Natural killer cell (primary cell): ENCODE data around the gene STARD13. TPM values are rescaled to one million over a fixed set of nuclear protein-coding genes. Genes with fewer than 3 reads are reported as not detected.

ENCODE experiments used
- ATAC-seq, 3 donors: fragments of 150-1000 bp in 2 of 3; fragments of 200-7000 bp in 1 of 3; cut with Tn5 transposase; 1 replicate in 1 of 3; 2 replicates in 2 of 3; pipeline ENCODE4 v1.10.0; 2021; ENCODE audit warnings: mild to moderate bottlenecking in 2 of 3, moderate library complexity in 2 of 3
- DNase-seq, 2 donors: peaks; one replicate each; pipeline versions ENCODE4 v3.0.0 to v3.0.0-alpha.2; 2013 to 2021; ENCODE audit warnings: mixed read lengths in 1 of 2
- H3K27ac ChIP-seq: one replicate; pipeline ENCODE4 v1.5.1; 2013; ENCODE audit warnings: mild to moderate bottlenecking, low read length
- H3K27me3 ChIP-seq: one replicate; pipeline ENCODE4 v1.6.1; 2013; ENCODE audit warnings: low read length; ENCODE audit not compliant: control insufficient read depth, insufficient read depth
- H3K36me3 ChIP-seq: one replicate; pipeline ENCODE4 v1.6.1; 2013; ENCODE audit warnings: low read length; ENCODE audit not compliant: control insufficient read depth, insufficient read depth
- H3K4me1 ChIP-seq: one replicate; pipeline ENCODE4 v1.6.1; 2013; ENCODE audit warnings: low read length; ENCODE audit not compliant: control insufficient read depth, insufficient read depth
- H3K4me3 ChIP-seq: one replicate; pipeline ENCODE4 v1.5.1; 2013; ENCODE audit warnings: low read length
- H3K9me3 ChIP-seq: one replicate; pipeline ENCODE4 v1.6.1; 2013; ENCODE audit warnings: low read length; ENCODE audit not compliant: control insufficient read depth, insufficient read depth
- H3K27ac Mint-ChIP-seq, 2 donors: one replicate each; pipeline ENCODE4 v1.8.0; 2022; ENCODE audit warnings: mild to moderate bottlenecking in 2 of 2, mixed read lengths in 2 of 2, moderate library complexity in 1 of 2
- H3K27me3 Mint-ChIP-seq, 2 donors: one replicate each; pipeline ENCODE4 v1.8.0; 2022; ENCODE audit warnings: low read depth in 2 of 2, mixed read lengths in 2 of 2
- H3K36me3 Mint-ChIP-seq: one replicate; pipeline ENCODE4 v1.8.0; 2022; ENCODE audit warnings: mixed read lengths
- H3K4me1 Mint-ChIP-seq, 2 donors: one replicate each; pipeline ENCODE4 v1.8.0; 2022; ENCODE audit warnings: mixed read lengths in 2 of 2
- H3K4me3 Mint-ChIP-seq: one replicate; pipeline ENCODE4 v1.8.0; 2022; ENCODE audit warnings: mild to moderate bottlenecking, moderate library complexity, mixed read lengths
- H3K9me3 Mint-ChIP-seq, 2 donors: one replicate each; pipeline ENCODE4 v1.8.0; 2022; ENCODE audit warnings: mixed read lengths in 2 of 2
- CTCF ChIP-seq: fragments of 200-600 bp; IDR thresholded peaks from one replicate; pipeline ENCODE4 v1.8.0; 2022; ENCODE audit warnings: antibody characterized with exemption
- WGBS: methylation state at CpG from one replicate; pipeline ENCODE4 v1.1.7; 2013; ENCODE audit warnings: missing lambda C conversion rate; ENCODE audit not compliant: insufficient coverage; 5-methylcytosine and 5-hydroxymethylcytosine counted together
- intact Hi-C: fragments of 100-400 bp; cut with micrococcal nuclease; formaldehyde crosslinking; loops from one replicate; pipeline ENCODE4 v1.14.2; 2022
- total RNA-seq, 4 donors: library from RNA; stranded (reverse); fragments of 120-200 nt in 1 of 4; gene quantifications; one replicate each; pipeline versions ENCODE4 v1.2.3 to v1.2.4, GENCODE V29; 2013 to 2022

STARD13 gene
- total RNA-seq, 3 donors from 2014 or later (not counting 1 experiment from before 2014, with no cell fraction given): not detected

GRCh38 chr13:33303855-33304597 lies 18.5 kb upstream of the STARD13 start:
- H3K4me3 Mint-ChIP-seq: no peak overlapping the region
- Histone ChIP-seq H3K27ac (no peak overlapping the region), H3K27me3 (no peaks in the 10 kb centered on the region), H3K9me3 (no peaks in the 10 kb centered on the region), H3K4me1 (no peaks in the 10 kb centered on the region), H3K4me3 (no peak overlapping the region), H3K36me3 (no peaks in the 10 kb centered on the region)
- intact Hi-C loops: no loop called here
- no peak overlapping the region for H3K27ac Mint-ChIP-seq
- ATAC-seq (no peak), DNase-seq (no peak)
- 80% methylated on average over 1 of the region's 3 CpGs for WGBS
- H3K36me3 Mint-ChIP-seq: no peaks in the 10 kb centered on the region
- peaks cover 0 to 3% of the 10 kb centered on the region in 2 donors for H3K9me3 Mint-ChIP-seq
- no peaks in the 10 kb centered on the region for H3K4me1 Mint-ChIP-seq
- no peak for TF ChIP-seq CTCF
- peaks cover 0 to 2% of the 10 kb centered on the region in 2 donors for H3K27me3 Mint-ChIP-seq

GRCh38 chr13:33299626-33300025 lies 14.1 kb upstream of the STARD13 start:
- no peaks in the 10 kb centered on the region for H3K9me3 ChIP-seq
- no peak overlapping the region for H3K27ac ChIP-seq
- ATAC-seq (no peak), DNase-seq (no peak)
- no peak overlapping the region for H3K27ac Mint-ChIP-seq
- H3K4me3 ChIP-seq: no peak overlapping the region
- no peaks in the 10 kb centered on the region for H3K4me1 Mint-ChIP-seq
- intact Hi-C loops: no loop called here
- no peaks in the 10 kb centered on the region for H3K9me3 Mint-ChIP-seq
- no peak for TF ChIP-seq CTCF
- no peaks in the 10 kb centered on the region for H3K36me3 Mint-ChIP-seq
- H3K27me3 ChIP-seq: no peaks in the 10 kb centered on the region
- H3K4me3 Mint-ChIP-seq: no peak overlapping the region
- WGBS: 95% methylated on average over 3 of the region's 3 CpGs
- no peaks in the 10 kb centered on the region for H3K4me1 ChIP-seq
- peaks cover 0 to 5% of the 10 kb centered on the region in 2 donors for H3K27me3 Mint-ChIP-seq
- H3K36me3 ChIP-seq: no peaks in the 10 kb centered on the region

GRCh38 chr13:33296793-33297425 lies 11.4 kb upstream of the STARD13 start:
- no peaks in the 10 kb centered on the region for H3K9me3 ChIP-seq
- intact Hi-C loops: no loop called here
- no peaks in the 10 kb centered on the region for H3K9me3 Mint-ChIP-seq
- H3K4me3 Mint-ChIP-seq: no peak overlapping the region
- H3K27ac Mint-ChIP-seq: no peak overlapping the region
- 92% methylated on average over 7 of the region's 7 CpGs for WGBS
- no peaks in the 10 kb centered on the region for H3K36me3 Mint-ChIP-seq
- ATAC-seq (no peak), DNase-seq (no peak)
- no peaks in the 10 kb centered on the region for H3K4me1 ChIP-seq
- no peak for TF ChIP-seq CTCF
- no peaks in the 10 kb centered on the region for H3K4me1 Mint-ChIP-seq
- H3K27me3 ChIP-seq: no peaks in the 10 kb centered on the region
- no peak overlapping the region for H3K4me3 ChIP-seq
- peaks cover 0 to 3% of the 10 kb centered on the region in 2 donors for H3K27me3 Mint-ChIP-seq
- no peak overlapping the region for H3K27ac ChIP-seq
- H3K36me3 ChIP-seq: no peaks in the 10 kb centered on the region
